ENCODE data around the gene KIAA1210. TPM values are rescaled to one million over a fixed set of nuclear protein-coding genes. Genes with fewer than 3 reads are reported as not detected.

Gene KIAA1210
- total and polyA plus RNA-seq, 2 of the 13 experiments (the other 11 are each of a cell fraction or from before 2014, with no cell fraction given): not detected

DNA sequence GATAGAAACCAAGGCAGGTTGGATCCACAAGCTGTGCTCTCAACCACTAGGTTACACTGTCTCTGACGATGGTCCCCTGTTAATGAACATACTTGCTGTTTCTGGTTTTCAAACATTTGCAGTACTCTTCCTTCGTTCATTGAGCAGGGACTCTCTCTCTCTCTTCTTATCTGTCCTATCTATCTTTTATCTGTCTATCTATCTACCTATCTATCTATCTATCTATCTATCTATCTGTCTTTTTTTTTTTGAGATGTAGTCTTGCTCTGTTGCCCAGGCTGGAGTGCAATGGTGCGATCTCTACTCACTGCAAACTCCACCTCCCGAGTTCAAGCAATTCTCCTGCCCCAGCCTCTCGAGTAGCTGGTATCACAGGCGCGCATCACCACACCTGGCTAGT is 64.2 kb downstream of the KIAA1210 start:
- H2AFZ ChIP-seq (ENCODE audit: low read length): no peak overlapping the region
- TF ChIP-seq, protein P1, sequence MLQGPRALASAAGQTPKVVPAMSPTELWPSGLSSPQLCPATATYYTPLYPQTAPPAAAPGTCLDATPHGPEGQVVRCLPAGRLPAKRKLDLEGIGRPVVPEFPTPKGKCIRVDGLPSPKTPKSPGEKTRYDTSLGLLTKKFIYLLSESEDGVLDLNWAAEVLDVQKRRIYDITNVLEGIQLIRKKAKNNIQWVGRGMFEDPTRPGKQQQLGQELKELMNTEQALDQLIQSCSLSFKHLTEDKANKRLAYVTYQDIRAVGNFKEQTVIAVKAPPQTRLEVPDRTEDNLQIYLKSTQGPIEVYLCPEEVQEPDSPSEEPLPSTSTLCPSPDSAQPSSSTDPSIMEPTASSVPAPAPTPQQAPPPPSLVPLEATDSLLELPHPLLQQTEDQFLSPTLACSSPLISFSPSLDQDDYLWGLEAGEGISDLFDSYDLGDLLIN (CRISPR knock-in tag; IDR thresholded peaks at IDR 0.05; ENCODE audit: borderline replicate concordance): no peak
- TF ChIP-seq ZNF121 (CRISPR knock-in tag; IDR thresholded peaks at IDR 0.05) (no peak), ZNF282 (IDR thresholded peaks at IDR 0.05; ENCODE audit: partially characterized antibody) (no peak), ZSCAN9 (CRISPR knock-in tag; IDR thresholded peaks at IDR 0.05; ENCODE audit: borderline replicate concordance) (no peak), GABPB1 (CRISPR knock-in tag; IDR thresholded peaks at IDR 0.05) (no peak), NFKB2 (CRISPR knock-in tag; IDR thresholded peaks at IDR 0.05; ENCODE audit: borderline replicate concordance) (no peak), ZNF768 (CRISPR knock-in tag; IDR thresholded peaks at IDR 0.05) (no peak), TOE1 (CRISPR knock-in tag; IDR thresholded peaks at IDR 0.05) (no peak)
- TF ChIP-seq, protein P2, sequence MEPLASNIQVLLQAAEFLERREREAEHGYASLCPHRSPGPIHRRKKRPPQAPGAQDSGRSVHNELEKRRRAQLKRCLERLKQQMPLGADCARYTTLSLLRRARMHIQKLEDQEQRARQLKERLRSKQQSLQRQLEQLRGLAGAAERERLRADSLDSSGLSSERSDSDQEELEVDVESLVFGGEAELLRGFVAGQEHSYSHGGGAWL (CRISPR knock-in tag; IDR thresholded peaks at IDR 0.05): no peak
- TF ChIP-seq, protein P3, sequence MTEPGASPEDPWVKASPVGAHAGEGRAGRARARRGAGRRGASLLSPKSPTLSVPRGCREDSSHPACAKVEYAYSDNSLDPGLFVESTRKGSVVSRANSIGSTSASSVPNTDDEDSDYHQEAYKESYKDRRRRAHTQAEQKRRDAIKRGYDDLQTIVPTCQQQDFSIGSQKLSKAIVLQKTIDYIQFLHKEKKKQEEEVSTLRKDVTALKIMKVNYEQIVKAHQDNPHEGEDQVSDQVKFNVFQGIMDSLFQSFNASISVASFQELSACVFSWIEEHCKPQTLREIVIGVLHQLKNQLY (CRISPR knock-in tag; IDR thresholded peaks at IDR 0.05): no peak
- TF ChIP-seq, protein P4, sequence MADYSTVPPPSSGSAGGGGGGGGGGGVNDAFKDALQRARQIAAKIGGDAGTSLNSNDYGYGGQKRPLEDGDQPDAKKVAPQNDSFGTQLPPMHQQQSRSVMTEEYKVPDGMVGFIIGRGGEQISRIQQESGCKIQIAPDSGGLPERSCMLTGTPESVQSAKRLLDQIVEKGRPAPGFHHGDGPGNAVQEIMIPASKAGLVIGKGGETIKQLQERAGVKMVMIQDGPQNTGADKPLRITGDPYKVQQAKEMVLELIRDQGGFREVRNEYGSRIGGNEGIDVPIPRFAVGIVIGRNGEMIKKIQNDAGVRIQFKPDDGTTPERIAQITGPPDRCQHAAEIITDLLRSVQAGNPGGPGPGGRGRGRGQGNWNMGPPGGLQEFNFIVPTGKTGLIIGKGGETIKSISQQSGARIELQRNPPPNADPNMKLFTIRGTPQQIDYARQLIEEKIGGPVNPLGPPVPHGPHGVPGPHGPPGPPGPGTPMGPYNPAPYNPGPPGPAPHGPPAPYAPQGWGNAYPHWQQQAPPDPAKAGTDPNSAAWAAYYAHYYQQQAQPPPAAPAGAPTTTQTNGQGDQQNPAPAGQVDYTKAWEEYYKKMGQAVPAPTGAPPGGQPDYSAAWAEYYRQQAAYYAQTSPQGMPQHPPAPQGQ (CRISPR knock-in tag; IDR thresholded peaks at IDR 0.05; ENCODE audit: borderline replicate concordance): no peak
- TF ChIP-seq, protein P5, sequence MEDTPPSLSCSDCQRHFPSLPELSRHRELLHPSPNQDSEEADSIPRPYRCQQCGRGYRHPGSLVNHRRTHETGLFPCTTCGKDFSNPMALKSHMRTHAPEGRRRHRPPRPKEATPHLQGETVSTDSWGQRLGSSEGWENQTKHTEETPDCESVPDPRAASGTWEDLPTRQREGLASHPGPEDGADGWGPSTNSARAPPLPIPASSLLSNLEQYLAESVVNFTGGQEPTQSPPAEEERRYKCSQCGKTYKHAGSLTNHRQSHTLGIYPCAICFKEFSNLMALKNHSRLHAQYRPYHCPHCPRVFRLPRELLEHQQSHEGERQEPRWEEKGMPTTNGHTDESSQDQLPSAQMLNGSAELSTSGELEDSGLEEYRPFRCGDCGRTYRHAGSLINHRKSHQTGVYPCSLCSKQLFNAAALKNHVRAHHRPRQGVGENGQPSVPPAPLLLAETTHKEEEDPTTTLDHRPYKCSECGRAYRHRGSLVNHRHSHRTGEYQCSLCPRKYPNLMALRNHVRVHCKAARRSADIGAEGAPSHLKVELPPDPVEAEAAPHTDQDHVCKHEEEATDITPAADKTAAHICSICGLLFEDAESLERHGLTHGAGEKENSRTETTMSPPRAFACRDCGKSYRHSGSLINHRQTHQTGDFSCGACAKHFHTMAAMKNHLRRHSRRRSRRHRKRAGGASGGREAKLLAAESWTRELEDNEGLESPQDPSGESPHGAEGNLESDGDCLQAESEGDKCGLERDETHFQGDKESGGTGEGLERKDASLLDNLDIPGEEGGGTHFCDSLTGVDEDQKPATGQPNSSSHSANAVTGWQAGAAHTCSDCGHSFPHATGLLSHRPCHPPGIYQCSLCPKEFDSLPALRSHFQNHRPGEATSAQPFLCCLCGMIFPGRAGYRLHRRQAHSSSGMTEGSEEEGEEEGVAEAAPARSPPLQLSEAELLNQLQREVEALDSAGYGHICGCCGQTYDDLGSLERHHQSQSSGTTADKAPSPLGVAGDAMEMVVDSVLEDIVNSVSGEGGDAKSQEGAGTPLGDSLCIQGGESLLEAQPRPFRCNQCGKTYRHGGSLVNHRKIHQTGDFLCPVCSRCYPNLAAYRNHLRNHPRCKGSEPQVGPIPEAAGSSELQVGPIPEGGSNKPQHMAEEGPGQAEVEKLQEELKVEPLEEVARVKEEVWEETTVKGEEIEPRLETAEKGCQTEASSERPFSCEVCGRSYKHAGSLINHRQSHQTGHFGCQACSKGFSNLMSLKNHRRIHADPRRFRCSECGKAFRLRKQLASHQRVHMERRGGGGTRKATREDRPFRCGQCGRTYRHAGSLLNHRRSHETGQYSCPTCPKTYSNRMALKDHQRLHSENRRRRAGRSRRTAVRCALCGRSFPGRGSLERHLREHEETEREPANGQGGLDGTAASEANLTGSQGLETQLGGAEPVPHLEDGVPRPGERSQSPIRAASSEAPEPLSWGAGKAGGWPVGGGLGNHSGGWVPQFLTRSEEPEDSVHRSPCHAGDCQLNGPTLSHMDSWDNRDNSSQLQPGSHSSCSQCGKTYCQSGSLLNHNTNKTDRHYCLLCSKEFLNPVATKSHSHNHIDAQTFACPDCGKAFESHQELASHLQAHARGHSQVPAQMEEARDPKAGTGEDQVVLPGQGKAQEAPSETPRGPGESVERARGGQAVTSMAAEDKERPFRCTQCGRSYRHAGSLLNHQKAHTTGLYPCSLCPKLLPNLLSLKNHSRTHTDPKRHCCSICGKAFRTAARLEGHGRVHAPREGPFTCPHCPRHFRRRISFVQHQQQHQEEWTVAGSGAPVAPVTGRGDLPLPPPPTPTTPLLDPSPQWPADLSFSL (CRISPR knock-in tag; IDR thresholded peaks at IDR 0.05): no peak
- ATAC-seq: no peak
- no peaks in the 10 kb centered on the region for H3K9me3 ChIP-seq (ENCODE audit: low read length)
- H3K79me2 ChIP-seq (ENCODE audit: insufficient read depth, low read length): no peaks in the 10 kb centered on the region
- H3K36me3 ChIP-seq (replicated peaks in 1 of 2; ENCODE audit: control insufficient read depth in 1 of 2, insufficient read depth in 2 of 2, low read length in 2 of 2): no peaks in the 10 kb centered on the region
- in situ Hi-C loops (cut with HindIII; ENCODE audit: extremely low pct_ligation_motif_present, low pct_unique_long_range_greater_than_20kb): loop anchor here (10.0 kb wide), 1 partner anchor 219 kb away; no protein-coding TSS in a partner anchor
- DNase-seq (ENCODE audit: low spot score): no peak
- H4K20me1 ChIP-seq (ENCODE audit: insufficient read depth, low read length): no peaks in the 10 kb centered on the region
- no peak overlapping the region for H3K27ac ChIP-seq (ENCODE audit: extremely low read length, insufficient read depth, low read length)
- FAIRE-seq: no peak
- 76% methylated on average over 7 of the region's 7 CpGs for WGBS (ENCODE audit: low lambda C conversion rate)
- H3K4me2 ChIP-seq (ENCODE audit: low read depth, low read length): no peak overlapping the region
- ChIA-PET POLR2A (no interaction called here), CTCF (ENCODE audit: low intra/inter-chr PET ratio, low total read pairs) (no interaction called here)
- no TSS peak for BruUV-seq (replicated peaks)
- H3K9ac ChIP-seq (ENCODE audit: insufficient read depth, low read depth, low read length): no peak overlapping the region
- no peak overlapping the region for H3K4me3 ChIP-seq (replicated peaks in 1 of 3; ENCODE audit: insufficient read depth in 1 of 3, low read depth in 2 of 3, low read length in 3 of 3)
- no peaks in the 10 kb centered on the region for H3K4me1 ChIP-seq (ENCODE audit: insufficient read depth, low read length)
- H3K27me3 ChIP-seq (ENCODE audit: control insufficient read depth in 1 of 2, insufficient read depth in 2 of 2, low read length in 2 of 2): no peaks in the 10 kb centered on the region
- intact Hi-C loops (cut with micrococcal nuclease; ENCODE audit: unreplicated experiment): no loop called here
